ENCODE data around the gene SRI. TPM values are rescaled to one million over a fixed set of nuclear protein-coding genes. Genes with fewer than 3 reads are reported as not detected.

Gene SRI
- total RNA-seq, 2 donors from 2014 or later: 89.9 to 94.7 TPM

DNA sequence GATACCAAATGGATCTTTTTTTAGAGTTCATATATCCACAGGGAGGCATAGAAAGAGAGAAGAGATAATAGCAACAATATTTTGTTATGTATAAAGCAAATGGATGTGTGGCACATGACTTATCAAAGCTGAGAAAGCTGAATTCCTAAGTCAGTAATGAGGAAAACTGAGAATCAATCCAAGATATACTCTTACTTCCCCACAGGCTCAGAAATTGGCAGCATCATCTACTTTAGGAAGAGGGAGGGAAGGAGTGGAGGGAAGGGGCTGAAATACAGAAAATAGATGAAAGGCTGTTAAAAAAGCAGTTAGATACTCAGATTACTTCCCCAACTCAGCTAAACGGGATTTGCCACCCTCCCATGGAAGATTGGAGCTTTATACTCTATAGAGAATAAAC is 63.5 kb downstream of the SRI start:
- Histone ChIP-seq H3K36me3 (ENCODE audit: control insufficient read depth, insufficient read depth, low read length) (no peaks in the 10 kb centered on the region), H3K27me3 (ENCODE audit: control insufficient read depth, insufficient read depth, low read length, poor library complexity, severe bottlenecking) (no peaks in the 10 kb centered on the region), H3K4me1 (ENCODE audit: control insufficient read depth, insufficient read depth, low read length) (no peaks in the 10 kb centered on the region), H3K9me3 (ENCODE audit: control insufficient read depth, low read length) (peaks cover 7% of the 10 kb centered on the region), H3K4me3 (ENCODE audit: low read length) (no peak overlapping the region), H3K27ac (ENCODE audit: low read depth, low read length) (no peak overlapping the region), H3K9ac (ENCODE audit: extremely low read depth, low read length, poor library complexity, severe bottlenecking) (no peak overlapping the region)
- no peak for DNase-seq
- Mint-ChIP-seq H3K4me3 (no peak overlapping the region), H3K27ac (no peak overlapping the region), H3K9me3 (peaks cover 23% of the 10 kb centered on the region), H3K4me1 (peaks cover 5% of the 10 kb centered on the region), H3K36me3 (ENCODE audit: low read depth) (peaks cover 17% of the 10 kb centered on the region), H3K27me3 (ENCODE audit: insufficient read depth) (no peaks in the 10 kb centered on the region)
- WGBS, 2 experiments (ENCODE audit: insufficient coverage in 1 of 2, insufficient read length in 1 of 2): 56% methylated on average over 1 of the region's 1 CpG; no CpG with 5 or more reads in 1 of the 2 experiments
- TF ChIP-seq CTCF (conservative IDR thresholded peaks at IDR 0.05): no peak

DNA sequence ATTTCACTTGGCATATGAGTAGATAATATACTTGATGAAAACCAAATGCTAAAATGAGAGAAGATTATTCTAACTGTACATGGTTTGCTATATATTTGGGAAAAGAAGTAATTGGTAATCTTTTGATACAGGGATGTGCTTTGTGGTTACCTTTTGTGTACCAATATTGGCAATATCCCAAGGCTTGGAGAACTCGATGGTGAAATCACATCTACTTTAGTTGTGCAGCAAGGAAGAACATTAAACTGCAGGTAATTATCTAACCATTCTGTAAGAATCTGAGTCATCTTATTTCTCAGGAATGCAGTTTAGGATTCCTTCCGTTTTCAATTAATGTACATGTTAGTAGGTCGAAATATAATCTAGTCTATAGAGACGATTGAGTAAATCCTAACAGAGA is 64.1 kb downstream of the SRI start:
- Mint-ChIP-seq H3K4me3 (no peak overlapping the region), H3K4me1 (peaks cover 11% of the 10 kb centered on the region), H3K9me3 (peaks cover 21% of the 10 kb centered on the region), H3K36me3 (ENCODE audit: low read depth) (peaks cover 17% of the 10 kb centered on the region), H3K27ac (no peak overlapping the region), H3K27me3 (ENCODE audit: insufficient read depth) (no peaks in the 10 kb centered on the region)
- Histone ChIP-seq H3K9me3 (ENCODE audit: control insufficient read depth, low read length) (peaks cover 7% of the 10 kb centered on the region), H3K36me3 (ENCODE audit: control insufficient read depth, insufficient read depth, low read length) (no peaks in the 10 kb centered on the region), H3K4me3 (ENCODE audit: low read length) (no peak overlapping the region), H3K4me1 (ENCODE audit: control insufficient read depth, insufficient read depth, low read length) (no peaks in the 10 kb centered on the region), H3K9ac (ENCODE audit: extremely low read depth, low read length, poor library complexity, severe bottlenecking) (no peak overlapping the region), H3K27me3 (ENCODE audit: control insufficient read depth, insufficient read depth, low read length, poor library complexity, severe bottlenecking) (no peaks in the 10 kb centered on the region), H3K27ac (ENCODE audit: low read depth, low read length) (no peak overlapping the region)
- TF ChIP-seq CTCF (conservative IDR thresholded peaks at IDR 0.05): no peak
- 90 to 97% methylated on average over 3 to 4 of the region's 4 CpGs for WGBS, 2 experiments (ENCODE audit: insufficient coverage in 1 of 2, insufficient read length in 1 of 2)
- no peak for DNase-seq

Other genes with a start within 250 kb of the SRI start
- gene STEAP4, start 86.9 kb upstream of the SRI start, total RNA-seq: not detected